HEK293T (cell line): ENCODE data around the gene NPAS3.

Experiments
- ARNT ChIP-seq: fragments of 450-650 bp; IDR thresholded peaks from 2 replicates; pipeline ENCODE4 v1.6.1; 2017; ENCODE audit warnings: mild to moderate bottlenecking
- SUZ12 ChIP-seq: fragments of 450-650 bp; IDR thresholded peaks from 2 replicates; pipeline ENCODE4 v1.6.1; 2016; ENCODE audit warnings: mild to moderate bottlenecking

GRCh38 chr14:33393231-33393894, 454.7 kb downstream of the NPAS3 start:
- TF ChIP-seq SUZ12 (no peak), ARNT (peak; percentile 39; the same call in 1 of the 2 replicates)
